PFSK-1 (cell line): ENCODE data around the gene TXNDC16. TPM values are rescaled to one million over a fixed set of nuclear protein-coding genes. Genes with fewer than 3 reads are reported as not detected.

Experiments used
- FOXP2 ChIP-seq: optimal IDR thresholded peaks from 2 replicates; pipeline ENCODE3; 2011; ENCODE audit warnings: borderline replicate concordance, control low read depth, inconsistent platforms; ENCODE audit not compliant: insufficient read depth; ENCODE audit errors: extremely low read length, extremely low read depth
- POLR2AphosphoS5 ChIP-seq: IDR thresholded peaks from 2 replicates; pipeline ENCODE4 v1.6.1; 2012; ENCODE audit warnings: low read depth, mild to moderate bottlenecking, control low read depth, low read length, moderate library complexity
- SIN3A ChIP-seq: IDR thresholded peaks from 2 replicates; pipeline ENCODE4 v1.6.1; 2012; ENCODE audit warnings: mild to moderate bottlenecking, low read length, moderate library complexity, borderline replicate concordance; ENCODE audit not compliant: insufficient read depth
- TAF1 ChIP-seq: IDR thresholded peaks from 2 replicates; pipeline ENCODE4 v1.6.1; 2012; ENCODE audit warnings: low read length, control low read depth, borderline replicate concordance; ENCODE audit not compliant: insufficient read depth
- polyA plus RNA-seq: library from polyadenylated mRNA; unstranded; fragments of >200 nt; gene quantifications from one replicate; pipeline ENCODE4 v1.2.1, GENCODE V29; 2012; ENCODE audit warnings: low read depth, missing spikeins; ENCODE audit not compliant: insufficient read length
- TF ChIP-seq, protein P1 (sequence below), 2 experiments: IDR thresholded peaks; 2 replicates each; pipeline versions ENCODE4 v1.6.1 to v1.8.0; 2011 to 2012; ENCODE audit warnings: low read depth in 2 of 2, low read length in 2 of 2, control low read depth in 1 of 2, inconsistent platforms in 1 of 2, mild to moderate bottlenecking in 1 of 2, moderate library complexity in 1 of 2; ENCODE audit not compliant: insufficient read depth in 1 of 2

TXNDC16 gene, protein sequence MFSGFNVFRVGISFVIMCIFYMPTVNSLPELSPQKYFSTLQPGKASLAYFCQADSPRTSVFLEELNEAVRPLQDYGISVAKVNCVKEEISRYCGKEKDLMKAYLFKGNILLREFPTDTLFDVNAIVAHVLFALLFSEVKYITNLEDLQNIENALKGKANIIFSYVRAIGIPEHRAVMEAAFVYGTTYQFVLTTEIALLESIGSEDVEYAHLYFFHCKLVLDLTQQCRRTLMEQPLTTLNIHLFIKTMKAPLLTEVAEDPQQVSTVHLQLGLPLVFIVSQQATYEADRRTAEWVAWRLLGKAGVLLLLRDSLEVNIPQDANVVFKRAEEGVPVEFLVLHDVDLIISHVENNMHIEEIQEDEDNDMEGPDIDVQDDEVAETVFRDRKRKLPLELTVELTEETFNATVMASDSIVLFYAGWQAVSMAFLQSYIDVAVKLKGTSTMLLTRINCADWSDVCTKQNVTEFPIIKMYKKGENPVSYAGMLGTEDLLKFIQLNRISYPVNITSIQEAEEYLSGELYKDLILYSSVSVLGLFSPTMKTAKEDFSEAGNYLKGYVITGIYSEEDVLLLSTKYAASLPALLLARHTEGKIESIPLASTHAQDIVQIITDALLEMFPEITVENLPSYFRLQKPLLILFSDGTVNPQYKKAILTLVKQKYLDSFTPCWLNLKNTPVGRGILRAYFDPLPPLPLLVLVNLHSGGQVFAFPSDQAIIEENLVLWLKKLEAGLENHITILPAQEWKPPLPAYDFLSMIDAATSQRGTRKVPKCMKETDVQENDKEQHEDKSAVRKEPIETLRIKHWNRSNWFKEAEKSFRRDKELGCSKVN
- polyA plus RNA-seq, result 2.4 TPM

DNA sequence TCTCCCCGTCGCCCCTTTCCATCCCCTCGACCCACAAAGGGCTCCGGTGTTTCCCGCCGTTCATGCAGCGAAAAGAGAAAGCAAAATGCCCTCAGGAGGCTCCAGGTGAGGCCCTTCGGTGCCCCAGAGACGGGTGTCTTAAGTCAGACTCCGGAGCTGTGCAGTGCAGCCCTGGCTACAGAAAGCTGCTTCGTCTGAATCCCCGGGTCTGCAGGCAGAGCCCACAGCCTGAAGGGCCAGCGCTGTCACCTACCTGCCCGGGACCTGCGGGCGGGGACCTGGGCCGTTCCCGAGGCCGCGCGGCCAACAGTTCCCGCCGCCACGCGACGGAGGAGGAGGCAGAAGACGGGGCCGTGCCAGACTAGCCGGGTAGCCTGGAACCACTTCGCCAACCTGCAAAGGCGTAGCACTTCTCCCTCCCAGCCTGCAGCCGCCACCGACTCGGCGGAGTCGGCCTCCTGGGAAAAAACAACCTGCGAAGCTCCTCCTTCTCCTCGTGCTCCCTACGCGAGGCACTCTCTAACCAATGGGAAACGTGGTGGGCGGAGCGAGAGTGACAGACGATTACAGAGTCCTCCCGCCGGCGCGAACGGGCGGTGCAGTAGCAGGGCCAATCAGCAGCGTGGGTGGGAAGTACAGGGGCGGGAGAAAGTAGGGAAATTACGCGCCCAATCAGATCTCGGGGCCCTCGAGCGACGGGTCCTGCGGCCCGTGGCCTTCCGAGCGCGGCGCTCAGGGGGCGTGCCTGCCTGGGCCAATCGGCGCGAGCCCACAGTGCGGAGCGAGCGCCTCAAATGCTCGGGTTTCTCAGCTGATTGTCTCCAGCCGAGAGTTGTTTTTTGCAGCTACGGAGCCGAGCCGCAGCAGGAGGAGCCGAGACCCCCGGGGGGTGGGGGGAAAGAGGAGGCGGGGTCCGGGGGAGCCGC, at the start of gene TXNDC16, which contains the start of gene GPR137C:
TXNDC16 (minus strand) TSS at position 443 of the 926 bp plus-strand sequence. CDS start 8,948 bp downstream, outside the sequence.
GPR137C (plus strand) TSS at position 774 of the 926 bp plus-strand sequence. CDS start 312 bp downstream, outside the sequence.
- no peak for TF ChIP-seq POLR2AphosphoS5
- 0 out of 2 replicates have a peak, but pooled peaks have one; percentile 53 for TF ChIP-seq TAF1
- TF ChIP-seq, protein P1, sequence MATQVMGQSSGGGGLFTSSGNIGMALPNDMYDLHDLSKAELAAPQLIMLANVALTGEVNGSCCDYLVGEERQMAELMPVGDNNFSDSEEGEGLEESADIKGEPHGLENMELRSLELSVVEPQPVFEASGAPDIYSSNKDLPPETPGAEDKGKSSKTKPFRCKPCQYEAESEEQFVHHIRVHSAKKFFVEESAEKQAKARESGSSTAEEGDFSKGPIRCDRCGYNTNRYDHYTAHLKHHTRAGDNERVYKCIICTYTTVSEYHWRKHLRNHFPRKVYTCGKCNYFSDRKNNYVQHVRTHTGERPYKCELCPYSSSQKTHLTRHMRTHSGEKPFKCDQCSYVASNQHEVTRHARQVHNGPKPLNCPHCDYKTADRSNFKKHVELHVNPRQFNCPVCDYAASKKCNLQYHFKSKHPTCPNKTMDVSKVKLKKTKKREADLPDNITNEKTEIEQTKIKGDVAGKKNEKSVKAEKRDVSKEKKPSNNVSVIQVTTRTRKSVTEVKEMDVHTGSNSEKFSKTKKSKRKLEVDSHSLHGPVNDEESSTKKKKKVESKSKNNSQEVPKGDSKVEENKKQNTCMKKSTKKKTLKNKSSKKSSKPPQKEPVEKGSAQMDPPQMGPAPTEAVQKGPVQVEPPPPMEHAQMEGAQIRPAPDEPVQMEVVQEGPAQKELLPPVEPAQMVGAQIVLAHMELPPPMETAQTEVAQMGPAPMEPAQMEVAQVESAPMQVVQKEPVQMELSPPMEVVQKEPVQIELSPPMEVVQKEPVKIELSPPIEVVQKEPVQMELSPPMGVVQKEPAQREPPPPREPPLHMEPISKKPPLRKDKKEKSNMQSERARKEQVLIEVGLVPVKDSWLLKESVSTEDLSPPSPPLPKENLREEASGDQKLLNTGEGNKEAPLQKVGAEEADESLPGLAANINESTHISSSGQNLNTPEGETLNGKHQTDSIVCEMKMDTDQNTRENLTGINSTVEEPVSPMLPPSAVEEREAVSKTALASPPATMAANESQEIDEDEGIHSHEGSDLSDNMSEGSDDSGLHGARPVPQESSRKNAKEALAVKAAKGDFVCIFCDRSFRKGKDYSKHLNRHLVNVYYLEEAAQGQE (IDR thresholded peaks at IDR 0.05; ENCODE audit: insufficient read depth in 1 of 2, low read depth in 2 of 2, low read length in 2 of 2), result no peak
- peak; percentile 53 for TF ChIP-seq FOXP2
- TF ChIP-seq SIN3A, result peak; percentile 75; the same call in 1 of the 2 replicates

DNA sequence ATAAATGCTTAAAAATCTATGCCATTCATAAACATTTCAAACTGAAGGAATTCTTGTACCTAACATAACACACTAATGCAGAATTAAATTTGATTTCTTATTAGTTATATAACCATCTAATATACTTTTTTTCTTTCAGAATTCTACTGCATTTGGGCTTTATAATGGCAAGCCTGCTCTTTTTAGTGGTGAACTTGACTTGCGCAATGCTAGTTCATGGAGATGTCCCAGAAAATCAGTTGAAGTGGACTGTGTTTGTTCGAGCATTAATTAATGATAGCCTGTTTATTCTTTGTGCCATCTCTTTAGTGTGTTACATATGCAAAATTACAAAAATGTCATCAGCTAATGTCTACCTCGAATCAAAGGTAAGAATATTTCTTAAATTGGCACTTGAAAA, 47.7 kb upstream of the TXNDC16 start:
- TF ChIP-seq TAF1, result no peak
- TF ChIP-seq FOXP2, result no peak
- no peak for TF ChIP-seq POLR2AphosphoS5
- TF ChIP-seq, protein P1 (IDR thresholded peaks at IDR 0.05; ENCODE audit: insufficient read depth in 1 of 2, low read depth in 2 of 2, low read length in 2 of 2), result no peak
- no peak for TF ChIP-seq SIN3A

DNA sequence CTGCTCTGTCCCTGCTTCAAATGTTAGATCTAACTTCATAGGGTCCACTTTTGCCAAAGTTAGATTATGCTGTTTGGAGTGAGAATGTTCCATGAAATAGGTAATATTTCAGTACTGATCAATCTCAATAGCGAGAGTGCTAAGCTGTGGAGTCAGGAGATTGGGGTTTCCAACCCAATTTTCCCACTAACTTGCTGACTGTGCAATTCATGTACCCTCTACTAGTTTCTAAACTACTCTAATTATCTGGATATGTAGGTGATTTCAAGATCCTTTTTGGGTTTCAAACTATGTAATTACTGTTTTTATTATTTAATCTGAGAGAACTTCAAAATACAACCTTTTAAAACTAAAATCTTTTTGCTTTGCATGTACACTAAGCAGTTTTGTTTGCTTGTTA, 46.3 kb upstream of the TXNDC16 start:
- TF ChIP-seq SIN3A (no peak), TAF1 (no peak), FOXP2 (no peak), POLR2AphosphoS5 (no peak)
- TF ChIP-seq, protein P1 (IDR thresholded peaks at IDR 0.05; ENCODE audit: insufficient read depth in 1 of 2, low read depth in 2 of 2, low read length in 2 of 2), result no peak

DNA sequence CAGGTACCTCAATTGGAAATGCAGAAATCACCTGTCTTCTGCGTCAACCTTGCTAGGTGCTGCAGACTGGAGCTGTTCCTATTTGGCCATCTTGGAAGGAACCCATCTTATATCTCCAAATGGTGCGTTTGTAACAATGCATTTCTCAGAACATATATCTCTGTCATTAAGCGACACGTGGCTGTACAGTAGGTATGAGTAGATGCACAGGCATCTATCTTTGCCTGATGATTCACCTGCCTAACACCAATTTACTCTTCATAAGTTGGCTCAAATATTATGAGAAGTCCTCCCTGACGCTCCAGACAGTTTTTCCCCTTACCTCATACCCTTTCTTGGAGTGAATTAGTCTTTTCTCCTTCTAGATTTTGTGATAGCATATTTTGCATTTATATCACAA, 44.6 kb upstream of the TXNDC16 start:
- no peak for TF ChIP-seq FOXP2
- no peak for TF ChIP-seq SIN3A
- TF ChIP-seq TAF1, result no peak
- TF ChIP-seq, protein P1 (IDR thresholded peaks at IDR 0.05; ENCODE audit: insufficient read depth in 1 of 2, low read depth in 2 of 2, low read length in 2 of 2), result no peak
